Jurkat, Clone E6-1 (cell line): ENCODE results near the gene WFDC1.

ENCODE experiments used
- DNase-seq: peaks from one replicate; pipeline ENCODE4 v3.0.0-alpha.2; 2011; ENCODE audit warnings: low read depth, low spot score
- H3K4me3 ChIP-seq: 2 replicates; pipeline ENCODE4 v1.5.1; 2011; ENCODE audit warnings: mild to moderate bottlenecking, low read length, control low read depth, moderate library complexity

WFDC1 gene

GRCh38 chr16:84270531-84270930, 24.1 kb upstream of the WFDC1 start:
- no peak overlapping the region for H3K4me3 ChIP-seq
- no peak for DNase-seq

- DNase-seq: no peak
- no peak overlapping the region for H3K4me3 ChIP-seq
Measured at GRCh38 chr16:84271037-84271436, 23.6 kb upstream of the WFDC1 start.

GRCh38 chr16:84271866-84272265, 22.8 kb upstream of the WFDC1 start:
- H3K4me3 ChIP-seq: no peak overlapping the region
- no peak for DNase-seq

- DNase-seq: no peak
- H3K4me3 ChIP-seq: no peak overlapping the region
Measured at GRCh38 chr16:84272740-84273320, 21.8 kb upstream of the WFDC1 start.

- DNase-seq: no peak
- H3K4me3 ChIP-seq: no peak overlapping the region
Measured at GRCh38 chr16:84274515-84274914, 20.2 kb upstream of the WFDC1 start.

- H3K4me3 ChIP-seq: no peak overlapping the region
- no peak for DNase-seq
Measured at GRCh38 chr16:84275585-84276151, 19.0 kb upstream of the WFDC1 start.

- H3K4me3 ChIP-seq: no peak overlapping the region
- DNase-seq: peak; percentile 50
Measured at GRCh38 chr16:84277244-84277823, 17.3 kb upstream of the WFDC1 start.

GRCh38 chr16:84278333-84278732, 16.3 kb upstream of the WFDC1 start:
- no peak overlapping the region for H3K4me3 ChIP-seq
- DNase-seq: no peak

GRCh38 chr16:84278968-84279367, 15.7 kb upstream of the WFDC1 start:
- DNase-seq: no peak
- H3K4me3 ChIP-seq: no peak overlapping the region

- no peak for DNase-seq
- H3K4me3 ChIP-seq: no peak overlapping the region
Measured at GRCh38 chr16:84279881-84280280, 14.8 kb upstream of the WFDC1 start.

- peak; percentile 68 for DNase-seq
- no peak overlapping the region for H3K4me3 ChIP-seq
Measured at GRCh38 chr16:84281074-84281473, 13.6 kb upstream of the WFDC1 start.

- DNase-seq: no peak
- H3K4me3 ChIP-seq: no peak overlapping the region
Measured at GRCh38 chr16:84282533-84282932, 12.1 kb upstream of the WFDC1 start.

GRCh38 chr16:84283314-84284153, 11.1 kb upstream of the WFDC1 start:
- H3K4me3 ChIP-seq: no peak overlapping the region
- no peak for DNase-seq

- H3K4me3 ChIP-seq: no peak overlapping the region
- no peak for DNase-seq
Measured at GRCh38 chr16:84284154-84284722, 10.4 kb upstream of the WFDC1 start.

GRCh38 chr16:84286578-84287240, 8.0 kb upstream of the WFDC1 start:
- no peak for DNase-seq
- no peak overlapping the region for H3K4me3 ChIP-seq

GRCh38 chr16:84288902-84289301, 5.8 kb upstream of the WFDC1 start:
- DNase-seq: no peak
- H3K4me3 ChIP-seq: no peak overlapping the region

- no peak overlapping the region for H3K4me3 ChIP-seq
- DNase-seq: no peak
Measured at GRCh38 chr16:84291226-84291625, 3.5 kb upstream of the WFDC1 start.

- H3K4me3 ChIP-seq: no peak overlapping the region
- DNase-seq: no peak
Measured at GRCh38 chr16:84292011-84292410, 2.7 kb upstream of the WFDC1 start.

- no peak overlapping the region for H3K4me3 ChIP-seq
- DNase-seq: no peak
Measured at GRCh38 chr16:84293406-84293805, 1.3 kb upstream of the WFDC1 start.
